ENCODE data around the gene ENC1.

Gene ENC1

GRCh38 chr5:74605759-74606158, 34.8 kb downstream of the ENC1 start:
- no peak overlapping the region for H3K4me3 ChIP-seq (ENCODE audit: low read length)
- DNase-seq (ENCODE audit: low read depth) = no peak
- no peak for TF ChIP-seq CTCF (conservative IDR thresholded peaks at IDR 0.05; ENCODE audit: low read length)

GRCh38 chr5:74603376-74603775, 37.2 kb downstream of the ENC1 start:
- no peak for TF ChIP-seq CTCF (conservative IDR thresholded peaks at IDR 0.05; ENCODE audit: low read length)
- DNase-seq (ENCODE audit: low read depth) = no peak
- H3K4me3 ChIP-seq (ENCODE audit: low read length) = no peak overlapping the region

GRCh38 chr5:74599148-74599547, 41.4 kb downstream of the ENC1 start:
- no peak overlapping the region for H3K4me3 ChIP-seq (ENCODE audit: low read length)
- TF ChIP-seq CTCF (conservative IDR thresholded peaks at IDR 0.05; ENCODE audit: low read length) = no peak
- DNase-seq (ENCODE audit: low read depth) = no peak

- no peak for TF ChIP-seq CTCF (conservative IDR thresholded peaks at IDR 0.05; ENCODE audit: low read length)
- H3K4me3 ChIP-seq (ENCODE audit: low read length) = no peak overlapping the region
- no peak for DNase-seq (ENCODE audit: low read depth)
Measured at GRCh38 chr5:74598731-74599130, 41.8 kb downstream of the ENC1 start.

GRCh38 chr5:74596927-74597326, 43.6 kb downstream of the ENC1 start:
- DNase-seq (ENCODE audit: low read depth) = no peak
- TF ChIP-seq CTCF (conservative IDR thresholded peaks at IDR 0.05; ENCODE audit: low read length) = no peak
- no peak overlapping the region for H3K4me3 ChIP-seq (ENCODE audit: low read length)

GRCh38 chr5:74595143-74595925, 45.2 kb downstream of the ENC1 start:
- peak; percentile 20 for DNase-seq (ENCODE audit: low read depth)
- no peak for TF ChIP-seq CTCF (conservative IDR thresholded peaks at IDR 0.05; ENCODE audit: low read length)

More at GRCh38 chr5:74595143-74595925, 45.2 kb downstream of the ENC1 start:
- no peak overlapping the region for H3K4me3 ChIP-seq (ENCODE audit: low read length)

Data from AG10803 (cell line).